Measurements from ENCODE around the gene PIP5KL1.

DNA sequence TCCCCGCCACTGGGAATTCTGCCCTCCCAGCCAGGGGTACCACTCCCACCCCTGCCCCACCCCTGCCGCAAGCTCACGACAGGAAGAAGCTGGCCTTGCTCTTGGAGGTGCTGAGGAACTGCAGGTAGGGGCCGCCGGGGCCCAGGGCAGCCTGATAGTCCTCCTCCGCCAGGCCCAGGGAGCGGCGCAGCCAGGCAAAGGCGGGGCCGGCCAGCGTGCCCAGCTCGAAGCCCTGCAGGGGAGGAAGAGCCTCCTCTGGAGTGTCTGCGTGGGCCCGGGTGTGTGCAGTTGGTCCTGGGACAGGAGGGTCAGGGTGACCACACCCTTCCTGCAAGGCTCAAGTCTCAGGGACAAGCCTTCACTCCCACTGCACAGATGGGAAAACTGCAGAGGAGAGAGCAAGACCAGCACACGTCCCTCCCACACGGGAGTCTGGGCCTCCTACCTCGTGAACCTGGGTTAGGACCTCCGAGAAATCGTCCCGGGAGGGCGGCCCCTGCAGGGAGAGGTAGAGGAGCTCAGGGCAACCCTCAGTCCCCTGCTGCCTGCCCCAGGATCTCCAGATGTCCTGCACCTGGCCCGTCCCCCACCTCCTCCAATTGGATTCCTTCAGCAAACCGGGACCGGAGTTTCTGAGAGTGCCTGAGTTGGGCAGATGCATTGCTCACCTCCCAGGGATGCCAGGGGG, 2.4 kb downstream of the PIP5KL1 start:
- no peak for TF ChIP-seq POLR2AphosphoS5 (IDR thresholded peaks at IDR 0.05; ENCODE audit: low read depth, low read length)
- TF ChIP-seq, protein P1, sequence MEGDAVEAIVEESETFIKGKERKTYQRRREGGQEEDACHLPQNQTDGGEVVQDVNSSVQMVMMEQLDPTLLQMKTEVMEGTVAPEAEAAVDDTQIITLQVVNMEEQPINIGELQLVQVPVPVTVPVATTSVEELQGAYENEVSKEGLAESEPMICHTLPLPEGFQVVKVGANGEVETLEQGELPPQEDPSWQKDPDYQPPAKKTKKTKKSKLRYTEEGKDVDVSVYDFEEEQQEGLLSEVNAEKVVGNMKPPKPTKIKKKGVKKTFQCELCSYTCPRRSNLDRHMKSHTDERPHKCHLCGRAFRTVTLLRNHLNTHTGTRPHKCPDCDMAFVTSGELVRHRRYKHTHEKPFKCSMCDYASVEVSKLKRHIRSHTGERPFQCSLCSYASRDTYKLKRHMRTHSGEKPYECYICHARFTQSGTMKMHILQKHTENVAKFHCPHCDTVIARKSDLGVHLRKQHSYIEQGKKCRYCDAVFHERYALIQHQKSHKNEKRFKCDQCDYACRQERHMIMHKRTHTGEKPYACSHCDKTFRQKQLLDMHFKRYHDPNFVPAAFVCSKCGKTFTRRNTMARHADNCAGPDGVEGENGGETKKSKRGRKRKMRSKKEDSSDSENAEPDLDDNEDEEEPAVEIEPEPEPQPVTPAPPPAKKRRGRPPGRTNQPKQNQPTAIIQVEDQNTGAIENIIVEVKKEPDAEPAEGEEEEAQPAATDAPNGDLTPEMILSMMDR (IDR thresholded peaks at IDR 0.05) = no peak

All from Panc1 (cell line).